Body of pancreas (tissue), 4 donors: Measurements from ENCODE around the gene FBXO8. TPM values are rescaled to one million over a fixed set of nuclear protein-coding genes. Genes with fewer than 3 reads are reported as not detected.
"Not testable (repeated sequence)": the region's sequence is repeated elsewhere in the genome, so short reads cannot be mapped to it uniquely, and the experiment has no call there.

Experiments used
- ATAC-seq: fragments of 150-250 bp; one replicate; pipeline ENCODE4 v1.9.1; 2016
- DNase-seq, 4 donors: peaks; one replicate each; pipeline ENCODE4 v3.0.0-alpha.2; 2019
- H3K27ac ChIP-seq, 4 donors: fragments of 200-600 bp; sonication (generic); 1 replicate in 3 of 4; 2 replicates in 1 of 4; pipeline versions ENCODE4 v1.5.1 to v1.6.1; 2016 to 2019; ENCODE audit warnings: mild to moderate bottlenecking in 1 of 4, mixed read lengths in 1 of 4, moderate library complexity in 1 of 4
- H3K27me3 ChIP-seq, 2 donors: fragments of 200-600 bp; sonication (generic); one replicate each; pipeline ENCODE4 v1.6.0; 2016; ENCODE audit warnings: mild to moderate bottlenecking in 1 of 2
- H3K36me3 ChIP-seq, 2 donors: fragments of 200-600 bp; sonication (generic); replicated peaks in 1 of 2; 2 replicates each; pipeline ENCODE4 v1.5.1; 2016; ENCODE audit warnings: low read depth in 2 of 2; ENCODE audit not compliant: insufficient read depth in 1 of 2
- H3K4me1 ChIP-seq: fragments of 200-600 bp; sonication (generic); one replicate; pipeline ENCODE4 v1.6.0; 2016
- H3K4me3 ChIP-seq, 2 donors: fragments of 200-600 bp; sonication (generic); 1 replicate in 1 of 2; 2 replicates in 1 of 2; pipeline ENCODE4 v1.5.1; 2016 to 2019
- H3K9me3 ChIP-seq, 3 donors: fragments of 200-600 bp; sonication (generic); 1 replicate in 2 of 3; 2 replicates in 1 of 3; pipeline ENCODE4 v1.5.1; 2016
- POLR2A ChIP-seq, 3 donors: fragments of 450-650 bp; IDR thresholded peaks; one replicate each; pipeline ENCODE4 v1.6.1; 2016; ENCODE audit warnings: antibody characterized with exemption in 3 of 3, mild to moderate bottlenecking in 2 of 3
- WGBS, 2 donors: methylation state at CpG; one replicate each; pipeline ENCODE4 v1.1.5; 2017; 5-methylcytosine and 5-hydroxymethylcytosine counted together
- intact Hi-C: fragments of 100-400 bp; cut with DNase I; formaldehyde crosslinking; loops from one replicate; pipeline ENCODE4 v1.15.1; 2023
- total RNA-seq, 2 donors: library from RNA; depleted of rRNA; stranded (reverse); fragments of >200 nt; gene quantifications; one replicate each; pipeline ENCODE4 v1.1.0, GENCODE V29; 2016
- TF ChIP-seq, protein P1 (sequence below), 7 experiments: fragments of 450-650 bp in 4 of 7; fragments of 200-600 bp in 3 of 7; sonication (generic) in 3 of 7; IDR thresholded peaks; one replicate each; pipeline ENCODE4 v1.5.1; 2016 to 2019; ENCODE audit warnings: antibody characterized with exemption in 7 of 7

Gene FBXO8
- total RNA-seq, 2 donors from 2014 or later: 3.6 to 12.5 TPM

DNA sequence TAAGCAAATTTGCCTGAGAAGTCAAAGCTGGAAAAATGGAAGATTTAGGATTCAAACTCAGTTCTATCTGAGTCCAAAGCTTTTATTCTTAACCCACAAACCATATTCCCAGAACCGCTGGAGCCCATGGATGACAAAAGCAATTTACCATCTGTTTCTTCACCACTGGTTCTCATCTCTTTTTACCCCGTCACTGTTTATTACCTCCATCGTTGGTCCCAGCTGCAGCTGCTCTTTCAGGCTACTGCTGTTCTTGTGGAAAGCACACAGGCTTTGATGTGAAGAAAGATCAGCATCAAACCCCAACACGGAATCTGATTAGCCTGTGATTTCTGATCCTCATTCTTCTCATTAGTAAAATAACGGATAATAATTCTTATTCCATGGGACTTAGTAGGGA, 9.5 kb downstream of the FBXO8 start:
- DNase-seq (no peak), ATAC-seq (no peak)
- no peak for TF ChIP-seq POLR2A (IDR thresholded peaks at IDR 0.05)
- TF ChIP-seq, protein P1, sequence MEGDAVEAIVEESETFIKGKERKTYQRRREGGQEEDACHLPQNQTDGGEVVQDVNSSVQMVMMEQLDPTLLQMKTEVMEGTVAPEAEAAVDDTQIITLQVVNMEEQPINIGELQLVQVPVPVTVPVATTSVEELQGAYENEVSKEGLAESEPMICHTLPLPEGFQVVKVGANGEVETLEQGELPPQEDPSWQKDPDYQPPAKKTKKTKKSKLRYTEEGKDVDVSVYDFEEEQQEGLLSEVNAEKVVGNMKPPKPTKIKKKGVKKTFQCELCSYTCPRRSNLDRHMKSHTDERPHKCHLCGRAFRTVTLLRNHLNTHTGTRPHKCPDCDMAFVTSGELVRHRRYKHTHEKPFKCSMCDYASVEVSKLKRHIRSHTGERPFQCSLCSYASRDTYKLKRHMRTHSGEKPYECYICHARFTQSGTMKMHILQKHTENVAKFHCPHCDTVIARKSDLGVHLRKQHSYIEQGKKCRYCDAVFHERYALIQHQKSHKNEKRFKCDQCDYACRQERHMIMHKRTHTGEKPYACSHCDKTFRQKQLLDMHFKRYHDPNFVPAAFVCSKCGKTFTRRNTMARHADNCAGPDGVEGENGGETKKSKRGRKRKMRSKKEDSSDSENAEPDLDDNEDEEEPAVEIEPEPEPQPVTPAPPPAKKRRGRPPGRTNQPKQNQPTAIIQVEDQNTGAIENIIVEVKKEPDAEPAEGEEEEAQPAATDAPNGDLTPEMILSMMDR (IDR thresholded peaks at IDR 0.05): no peak
- H3K36me3 ChIP-seq: no peaks in the 10 kb centered on the region
- H3K27ac ChIP-seq: no peak overlapping the region
- intact Hi-C loops: no loop called here
- WGBS, 2 donors: 83% methylated on average over 5 of the region's 5 CpGs
- H3K27me3 ChIP-seq: no peaks in the 10 kb centered on the region
- H3K9me3 ChIP-seq: no peaks in the 10 kb centered on the region
- no peak overlapping the region for H3K4me3 ChIP-seq
- no peaks in the 10 kb centered on the region for H3K4me1 ChIP-seq

DNA sequence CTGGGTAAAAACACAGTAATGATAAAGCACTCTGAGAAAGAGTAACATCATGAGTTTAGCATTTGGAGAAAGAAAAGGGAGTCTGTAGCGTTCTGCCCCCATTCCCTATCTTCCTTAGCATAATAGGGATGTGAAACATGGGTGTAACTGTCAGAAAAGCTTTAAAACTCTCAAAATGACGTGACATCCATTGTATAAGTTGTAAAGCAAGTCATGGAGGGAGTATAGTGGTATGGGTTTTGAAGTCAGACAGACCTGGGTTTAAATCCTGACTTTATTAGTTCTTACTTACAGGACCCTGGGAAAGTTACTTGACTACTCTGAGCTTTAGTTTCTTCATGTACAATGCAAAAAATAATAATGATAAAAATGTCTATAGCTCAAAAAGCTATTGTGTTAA, 17.1 kb downstream of the FBXO8 start:
- DNase-seq: no peak
- Histone ChIP-seq H3K4me1 (peaks cover 4% of the 10 kb centered on the region), H3K27me3 (no peaks in the 10 kb centered on the region), H3K27ac (no peak overlapping the region), H3K36me3 (no peaks in the 10 kb centered on the region), H3K4me3 (no peak overlapping the region), H3K9me3 (no peaks in the 10 kb centered on the region)
- TF ChIP-seq, protein P1 (IDR thresholded peaks at IDR 0.05): no peak
- no peak for TF ChIP-seq POLR2A (IDR thresholded peaks at IDR 0.05)
- 53 to 62% methylated on average over 2 of the region's 2 CpGs for WGBS, 2 donors
- intact Hi-C loops: no loop called here
- no peak for ATAC-seq

DNA sequence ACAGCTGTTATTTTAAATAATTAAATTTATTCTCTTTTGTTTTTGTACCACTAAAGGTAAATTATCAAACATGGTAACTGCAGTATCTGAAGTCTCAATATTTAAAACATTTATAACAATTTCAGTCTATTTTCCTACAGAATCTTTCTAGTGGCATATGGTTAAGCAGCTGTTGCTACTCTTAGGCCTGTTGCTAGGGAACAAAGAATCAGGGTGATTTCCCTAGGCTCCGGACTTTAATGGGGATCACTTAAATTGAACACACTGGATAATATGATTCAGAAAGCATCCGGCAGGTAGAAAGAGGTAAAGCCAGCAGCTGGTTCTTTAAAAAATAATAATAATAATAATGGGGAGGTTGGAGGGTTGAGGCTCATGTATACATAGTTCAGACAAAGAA, 17.6 kb downstream of the FBXO8 start:
- Histone ChIP-seq H3K27ac (no peak overlapping the region), H3K9me3 (no peaks in the 10 kb centered on the region), H3K4me1 (peaks cover 4% of the 10 kb centered on the region), H3K4me3 (no peak overlapping the region), H3K27me3 (no peaks in the 10 kb centered on the region), H3K36me3 (no peaks in the 10 kb centered on the region)
- DNase-seq: no peak
- intact Hi-C loops: no loop called here
- 67 to 68% methylated on average over 2 of the region's 2 CpGs for WGBS, 2 donors
- no peak for TF ChIP-seq POLR2A (IDR thresholded peaks at IDR 0.05)
- TF ChIP-seq, protein P1 (IDR thresholded peaks at IDR 0.05): no peak
- peak; percentile 38 for ATAC-seq

DNA sequence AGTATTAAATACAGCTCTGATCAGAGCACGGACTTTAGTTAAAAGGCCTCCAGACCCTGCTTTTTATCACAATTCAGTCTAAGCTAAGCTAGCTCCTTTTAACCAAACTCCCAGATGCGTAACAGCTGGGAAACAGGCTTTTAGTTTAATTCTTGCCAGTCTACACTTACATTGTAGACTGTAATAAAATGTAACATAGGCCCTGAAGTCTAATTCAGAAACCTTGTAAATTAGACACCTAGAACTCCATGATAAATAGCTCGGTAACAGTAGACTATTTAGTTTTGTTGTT, 20.1 kb downstream of the FBXO8 start:
- Histone ChIP-seq H3K36me3 (no peaks in the 10 kb centered on the region), H3K4me1 (peaks cover 15% of the 10 kb centered on the region), H3K9me3 (no peaks in the 10 kb centered on the region), H3K27ac (no peak overlapping the region), H3K27me3 (no peaks in the 10 kb centered on the region), H3K4me3 (no peak overlapping the region)
- no peak for TF ChIP-seq POLR2A (IDR thresholded peaks at IDR 0.05)
- TF ChIP-seq, protein P1 (IDR thresholded peaks at IDR 0.05): no peak
- 84 to 85% methylated on average over 3 of the region's 3 CpGs for WGBS, 2 donors
- intact Hi-C loops: no loop called here
- ATAC-seq (no peak), DNase-seq (no peak)

DNA sequence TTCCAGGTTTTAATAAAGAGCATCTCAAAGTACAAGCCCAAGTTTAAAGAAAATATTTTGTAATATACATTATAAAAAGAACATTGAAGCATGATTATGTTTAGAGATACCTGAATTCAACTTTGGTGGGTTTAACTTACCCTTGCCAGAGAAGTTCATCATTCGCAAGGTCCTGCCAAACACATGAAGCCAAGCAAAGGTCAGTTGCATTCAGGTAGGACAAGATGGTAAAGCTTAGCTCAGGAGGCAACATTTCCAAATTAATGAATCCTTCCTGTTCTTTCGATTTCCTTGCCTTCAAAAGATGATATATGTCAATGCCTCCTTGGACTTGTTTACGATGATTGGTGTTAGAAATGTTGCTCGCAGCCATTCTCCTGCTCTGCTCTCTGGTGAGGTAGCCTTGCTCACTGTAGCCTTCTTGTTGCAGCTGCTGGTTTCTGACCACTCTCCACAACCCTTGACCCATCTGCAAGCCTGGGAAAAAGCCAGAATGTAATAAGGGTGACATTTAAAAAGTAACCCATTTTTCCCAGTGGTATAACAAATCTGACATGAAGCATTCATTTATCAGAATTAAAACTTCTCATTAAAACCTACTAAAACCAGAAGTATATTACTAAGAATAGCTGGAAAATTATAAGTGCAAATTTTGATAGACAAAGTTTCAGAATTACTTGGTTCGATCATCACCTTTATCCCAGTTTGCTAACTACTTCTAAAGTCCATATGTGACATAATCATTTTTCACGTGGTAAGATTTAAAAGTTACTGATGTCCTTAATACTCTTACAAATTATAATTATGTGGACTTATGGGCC, 20.6 kb downstream of the FBXO8 start:
- no peaks in the 10 kb centered on the region for H3K36me3 ChIP-seq
- WGBS, 2 donors: 78 to 82% methylated on average over 6 of the region's 6 CpGs
- intact Hi-C loops: no loop called here
- DNase-seq (no peak), ATAC-seq (no peak)
- H3K27ac ChIP-seq: no peak overlapping the region
- no peak overlapping the region for H3K4me3 ChIP-seq
- no peak for TF ChIP-seq POLR2A (IDR thresholded peaks at IDR 0.05)
- TF ChIP-seq, protein P1 (IDR thresholded peaks at IDR 0.05): no peak
- H3K4me1 ChIP-seq: peaks cover 15% of the 10 kb centered on the region
- H3K9me3 ChIP-seq: no peaks in the 10 kb centered on the region
- H3K27me3 ChIP-seq: no peaks in the 10 kb centered on the region

DNA sequence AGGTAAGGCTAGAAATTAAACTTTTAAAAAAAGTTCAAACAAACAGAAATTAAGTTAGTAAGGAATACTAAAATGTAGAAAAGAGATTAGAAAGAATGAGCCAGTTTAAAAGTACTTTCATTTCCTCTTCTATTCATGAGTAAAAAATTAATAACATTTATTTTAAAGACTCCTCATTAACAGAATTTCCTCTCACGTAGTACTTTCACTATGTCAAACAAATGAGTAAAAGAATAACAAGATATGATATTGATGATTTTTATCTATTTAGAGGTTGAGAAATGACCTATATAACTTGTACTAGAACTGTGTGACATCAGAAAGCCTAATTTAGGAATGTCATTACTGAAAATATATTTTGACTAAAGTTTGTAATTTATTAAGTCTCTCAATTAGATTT, 22.0 kb downstream of the FBXO8 start:
- peaks cover 15% of the 10 kb centered on the region for H3K4me1 ChIP-seq
- ATAC-seq, DNase-seq, H3K9me3 ChIP-seq, intact Hi-C loops, H3K27ac ChIP-seq, H3K36me3 ChIP-seq, H3K27me3 ChIP-seq, H3K4me3 ChIP-seq: not testable (repeated sequence)
- 22 to 39% methylated on average over 1 of the region's 1 CpG for WGBS, 2 donors
